ENCODE data around the gene UPF1. TPM values are rescaled to one million over a fixed set of nuclear protein-coding genes. Genes with fewer than 3 reads are reported as not detected.
A peak's percentile ranks its signal among the peaks of the same experiment; 100 is the strongest.

UPF1 gene
- total RNA-seq, 1 experiment from 2014 or later, result 96.6 TPM

DNA sequence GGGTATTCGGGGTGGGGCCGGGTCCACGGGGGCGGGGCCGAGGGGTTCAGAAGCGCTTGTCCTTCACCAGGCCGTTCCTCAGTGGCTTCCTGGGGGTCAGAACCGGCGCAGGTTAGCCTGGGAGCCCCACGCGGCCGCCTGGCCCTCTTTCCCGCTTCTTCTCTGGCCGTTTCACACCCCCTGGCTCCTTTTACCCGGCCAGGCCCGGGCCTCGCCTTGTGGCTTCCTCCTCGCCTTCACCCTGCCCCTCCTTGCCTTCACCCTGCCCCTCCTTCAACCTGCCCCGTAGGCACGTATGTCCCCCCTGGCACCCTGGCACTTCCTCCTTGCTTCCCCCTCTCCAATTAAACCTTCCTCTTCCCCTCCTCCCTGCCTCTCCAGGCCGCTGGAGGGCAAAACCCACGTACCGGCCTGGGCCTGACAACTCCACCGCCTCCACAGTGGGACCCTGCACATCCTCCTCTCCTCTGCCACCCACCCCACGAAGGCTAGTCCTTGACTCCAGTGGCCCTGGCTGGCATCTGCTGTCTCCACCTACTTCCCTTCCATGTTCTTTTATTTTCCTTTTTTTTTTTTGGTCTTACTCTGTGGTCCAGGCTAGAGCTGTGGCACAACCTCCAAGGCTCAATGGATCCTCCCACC lies 38.9 kb downstream of the UPF1 start:
- peaks cover 9% of the 10 kb centered on the region for H3K9me3 Mint-ChIP-seq (ENCODE audit: unreplicated experiment)
- H3K27ac Mint-ChIP-seq (ENCODE audit: unreplicated experiment), result peak overlapping the region; percentile 69
- no peak for TF ChIP-seq CTCF (IDR thresholded peaks at IDR 0.05; ENCODE audit: insufficient read depth in 1 of 2, low read depth in 1 of 2, low read length in 1 of 2, severe bottlenecking in 1 of 2, unreplicated experiment in 1 of 2)
- POLR2A ChIA-PET, result interaction anchor here (0.6 to 0.7 kb wide), 2 partner anchors 29 to 130 kb away, joined by 3 read pairs; no protein-coding TSS in a partner anchor
- Histone ChIP-seq H3K4me3 (ENCODE audit: low read depth, low read length) (no peak overlapping the region), H3K36me3 (ENCODE audit: control insufficient read depth, insufficient read depth, low read length) (peaks cover 4% of the 10 kb centered on the region), H3K27me3 (replicated peaks; ENCODE audit: control insufficient read depth, insufficient read depth, low read length) (no peaks in the 10 kb centered on the region), H3K4me1 (peaks cover 12% of the 10 kb centered on the region), H3K9me3 (no peaks in the 10 kb centered on the region)
- no peak for DNase-seq
- intact Hi-C loops (cut with micrococcal nuclease; ENCODE audit: unreplicated experiment), result no loop called here
- BruUV-seq (replicated peaks), result no TSS peak
- H3K4me1 Mint-ChIP-seq (ENCODE audit: low read depth, unreplicated experiment), result peaks cover 13% of the 10 kb centered on the region
- H3K36me3 Mint-ChIP-seq (ENCODE audit: insufficient read depth, unreplicated experiment), result peaks cover 82% of the 10 kb centered on the region
- H3K27me3 Mint-ChIP-seq (ENCODE audit: insufficient read depth, unreplicated experiment), result no peaks in the 10 kb centered on the region
- no peak overlapping the region for H3K4me3 Mint-ChIP-seq (ENCODE audit: unreplicated experiment)
- CTCF ChIA-PET, result interaction anchor here (1.0 kb wide), 1 partner anchor 24 kb away, joined by 4 read pairs; no protein-coding TSS in a partner anchor

- peaks cover 13% of the 10 kb centered on the region for H3K4me1 Mint-ChIP-seq (ENCODE audit: low read depth, unreplicated experiment)
- Histone ChIP-seq H3K27me3 (replicated peaks; ENCODE audit: control insufficient read depth, insufficient read depth, low read length) (no peaks in the 10 kb centered on the region), H3K4me3 (ENCODE audit: low read depth, low read length) (no peak overlapping the region), H3K9me3 (peaks cover 2% of the 10 kb centered on the region; the same call in 1 of the 2 replicates), H3K36me3 (ENCODE audit: control insufficient read depth, insufficient read depth, low read length) (peaks cover 2% of the 10 kb centered on the region; the same call in 1 of the 2 replicates), H3K4me1 (peaks cover 12% of the 10 kb centered on the region)
- H3K4me3 Mint-ChIP-seq (ENCODE audit: unreplicated experiment), result no peak overlapping the region
- BruUV-seq (replicated peaks), result no TSS peak
- H3K27ac Mint-ChIP-seq (ENCODE audit: unreplicated experiment), result peak overlapping the region; percentile 69
- ChIA-PET CTCF (interaction anchor here (0.6 to 1.0 kb wide), 2 partner anchors 23 to 25 kb away, joined by 3 to 4 read pairs; no protein-coding TSS in a partner anchor), POLR2A (interaction anchor here (0.7 kb wide), 1 partner anchor 131 kb away, joined by 3 read pairs; no protein-coding TSS in a partner anchor)
- no peaks in the 10 kb centered on the region for H3K27me3 Mint-ChIP-seq (ENCODE audit: insufficient read depth, unreplicated experiment)
- intact Hi-C loops (cut with micrococcal nuclease; ENCODE audit: unreplicated experiment), result no loop called here
- TF ChIP-seq CTCF (IDR thresholded peaks at IDR 0.05; ENCODE audit: insufficient read depth in 1 of 2, low read depth in 1 of 2, low read length in 1 of 2, severe bottlenecking in 1 of 2, unreplicated experiment in 1 of 2), result no peak
- DNase-seq, result peak in 1 of 2 experiments; percentile 46
- H3K9me3 Mint-ChIP-seq (ENCODE audit: unreplicated experiment), result peaks cover 9% of the 10 kb centered on the region
- H3K36me3 Mint-ChIP-seq (ENCODE audit: insufficient read depth, unreplicated experiment), result peaks cover 82% of the 10 kb centered on the region
Measured at GRCh38 chr19:18871543-18871942, 39.8 kb downstream of the UPF1 start.

GRCh38 chr19:18875726-18876125 lies 44.0 kb downstream of the UPF1 start:
- peaks cover 89% of the 10 kb centered on the region for H3K36me3 Mint-ChIP-seq (ENCODE audit: insufficient read depth, unreplicated experiment)
- CTCF ChIA-PET, result no interaction called here
- no peak overlapping the region for H3K27ac Mint-ChIP-seq (ENCODE audit: unreplicated experiment)
- H3K4me3 Mint-ChIP-seq (ENCODE audit: unreplicated experiment), result no peak overlapping the region
- Histone ChIP-seq H3K27me3 (replicated peaks; ENCODE audit: control insufficient read depth, insufficient read depth, low read length) (no peaks in the 10 kb centered on the region), H3K4me1 (peaks cover 12% of the 10 kb centered on the region), H3K36me3 (ENCODE audit: control insufficient read depth, insufficient read depth, low read length) (peaks cover 11% of the 10 kb centered on the region; the same call in 1 of the 2 replicates), H3K4me3 (ENCODE audit: low read depth, low read length) (no peak overlapping the region), H3K9me3 (peaks cover 8% of the 10 kb centered on the region; the same call in 1 of the 2 replicates)
- no peak for TF ChIP-seq CTCF (IDR thresholded peaks at IDR 0.05; ENCODE audit: insufficient read depth in 1 of 2, low read depth in 1 of 2, low read length in 1 of 2, severe bottlenecking in 1 of 2, unreplicated experiment in 1 of 2)
- no TSS peak for BruUV-seq (replicated peaks)
- H3K9me3 Mint-ChIP-seq (ENCODE audit: unreplicated experiment), result peaks cover 9% of the 10 kb centered on the region
- intact Hi-C loops (cut with micrococcal nuclease; ENCODE audit: unreplicated experiment), result no loop called here
- DNase-seq, result no peak
- POLR2A ChIA-PET, result interaction anchor here (0.6 kb wide), 1 partner anchor 138 kb away, joined by 4 read pairs; no protein-coding TSS in a partner anchor
- H3K27me3 Mint-ChIP-seq (ENCODE audit: insufficient read depth, unreplicated experiment), result no peaks in the 10 kb centered on the region
- H3K4me1 Mint-ChIP-seq (ENCODE audit: low read depth, unreplicated experiment), result peaks cover 13% of the 10 kb centered on the region

Data from Caco-2 (cell line).